Measurements from ENCODE around the gene GLYR1.
"Not testable (repeated sequence)": the region's sequence is repeated elsewhere in the genome, so short reads cannot be mapped to it uniquely, and the experiment has no call there.

The GLYR1 gene

GRCh38 chr16:4846901-4847773 is at the start of gene GLYR1, which contains the start of gene UBN1:
GLYR1 (minus strand) TSS chr16:4847288; CDS start chr16:4847265, 23 bp downstream.
UBN1 (plus strand) TSS chr16:4847481; CDS start chr16:4852918, 5,437 bp downstream.
- DNase-seq = peak; percentile 99

- not testable (repeated sequence) for DNase-seq
Observed at GRCh38 chr16:4896761-4897160, 49.7 kb upstream of the GLYR1 start.

GRCh38 chr16:4895366-4895765 is 48.3 kb upstream of the GLYR1 start:
- no peak for DNase-seq

GRCh38 chr16:4894276-4895150 is 47.4 kb upstream of the GLYR1 start:
- DNase-seq = no peak

GRCh38 chr16:4893103-4893862 is 46.2 kb upstream of the GLYR1 start:
- no peak for DNase-seq

DNA sequence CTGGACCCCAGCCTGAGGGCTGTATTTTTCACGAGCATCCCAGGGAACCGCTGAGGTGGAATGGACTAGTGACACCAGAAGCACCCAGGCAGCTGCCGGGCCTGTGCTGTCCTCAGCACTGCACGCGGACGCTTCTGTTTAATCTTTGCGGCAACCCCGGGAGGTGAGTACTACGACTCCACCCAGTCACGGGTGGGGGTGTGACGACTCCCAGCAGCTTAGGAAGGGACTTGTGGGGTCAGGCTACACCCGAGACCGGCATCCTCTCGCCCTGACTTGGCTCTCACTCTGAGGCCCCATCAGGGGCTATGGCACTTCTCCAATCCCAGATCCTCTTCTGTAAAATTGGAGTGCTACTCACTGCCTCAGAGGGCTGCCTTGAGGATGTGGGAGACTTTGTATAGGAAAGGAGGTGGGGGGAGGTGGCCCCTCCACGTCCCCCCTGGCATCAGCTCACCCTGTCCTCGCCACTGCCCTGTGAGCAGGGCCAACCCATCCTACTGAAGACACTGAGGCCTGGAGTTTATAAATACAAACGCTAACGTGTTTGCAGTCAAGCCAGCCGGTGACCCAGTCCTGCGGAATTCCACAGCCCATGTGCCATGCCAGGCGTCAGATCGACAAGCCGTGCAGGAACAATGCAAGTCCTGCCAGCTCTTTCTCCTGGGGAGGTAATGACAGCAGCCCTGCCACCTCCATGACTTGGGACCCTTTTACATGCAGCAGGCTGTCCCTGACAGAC is 45.4 kb upstream of the GLYR1 start:
- peak; percentile 64 for DNase-seq

- DNase-seq = no peak
Observed at GRCh38 chr16:4891886-4892216, 44.8 kb upstream of the GLYR1 start.

DNA sequence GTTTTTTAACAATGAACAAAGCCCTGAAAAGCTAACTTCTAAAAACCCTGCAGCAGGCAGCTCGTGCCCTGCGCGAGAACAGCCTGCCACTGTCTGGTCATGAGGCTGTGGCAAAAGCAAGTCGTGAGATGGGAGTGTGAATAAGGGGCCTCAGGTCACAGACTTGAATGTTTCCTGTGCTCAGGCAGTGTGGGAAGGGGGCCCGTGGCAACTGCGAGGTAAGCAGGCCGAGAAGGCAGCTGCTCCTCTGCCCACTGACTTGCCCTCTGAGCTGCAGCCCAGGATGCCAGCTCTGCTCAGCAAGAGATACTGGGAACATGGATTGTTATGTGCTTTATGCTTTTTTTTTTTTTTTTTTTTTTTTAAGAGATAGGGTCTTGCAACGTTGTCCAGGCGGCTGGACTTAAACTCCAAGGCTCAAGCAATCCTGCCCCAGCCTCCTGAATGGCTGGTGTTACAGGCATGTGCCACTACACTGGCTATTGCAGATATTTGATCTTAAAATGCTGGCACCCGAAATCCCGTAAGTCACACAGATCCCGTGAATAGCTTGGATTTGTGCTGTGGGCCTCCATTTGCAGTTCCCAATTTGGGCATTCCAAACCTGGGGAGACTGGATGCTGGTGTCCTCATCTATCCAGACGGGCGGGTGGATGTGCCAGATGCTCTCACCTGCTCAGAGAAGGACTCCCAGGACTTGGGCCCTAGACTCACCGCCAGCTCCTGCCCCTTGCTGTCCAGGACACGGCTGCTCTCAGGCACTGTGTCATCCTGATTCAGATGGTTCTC is 44.2 kb upstream of the GLYR1 start:
- DNase-seq = no peak

DNA sequence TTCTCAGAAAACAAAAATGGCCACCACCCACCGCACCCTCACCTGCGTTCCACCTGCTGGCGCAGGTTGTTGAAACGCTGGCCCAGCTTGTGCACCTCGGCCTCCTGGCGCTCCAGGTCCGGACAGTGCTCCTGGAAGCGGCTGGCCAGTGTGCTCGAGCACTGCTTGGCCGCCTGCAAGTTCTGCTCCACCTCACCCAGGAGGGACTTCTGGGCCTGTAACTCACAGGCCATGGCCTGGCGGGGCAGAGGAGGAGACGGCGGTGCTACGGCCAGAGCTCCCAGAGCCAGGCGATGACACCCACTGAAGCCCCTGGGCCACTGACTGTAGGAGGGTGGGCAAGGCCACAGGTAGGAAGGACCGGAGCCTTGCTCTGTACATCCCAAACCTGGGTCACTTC is 43.6 kb upstream of the GLYR1 start:
- no peak for DNase-seq

DNA sequence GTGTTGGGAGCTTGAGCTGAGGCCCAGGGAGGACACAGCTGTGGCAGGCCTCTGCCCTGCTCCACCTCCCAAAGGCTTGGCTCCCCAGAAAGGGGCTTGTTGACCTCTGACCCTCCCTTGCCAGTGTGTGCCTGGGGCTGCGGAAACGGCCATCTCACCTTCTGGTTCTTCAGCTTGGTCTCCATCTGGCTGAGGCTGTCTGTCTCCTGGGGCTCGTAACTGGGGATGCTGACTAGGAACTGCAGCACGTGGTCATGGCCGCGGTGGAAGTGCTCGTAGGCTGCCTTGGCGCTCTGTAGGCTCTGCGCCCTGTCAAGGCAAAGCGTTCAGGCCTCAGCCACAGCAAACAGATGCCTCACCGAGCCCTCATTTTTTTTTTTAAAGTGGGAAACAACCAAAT is 42.9 kb upstream of the GLYR1 start:
- no peak for DNase-seq

GRCh38 chr16:4888428-4889135 is 41.5 kb upstream of the GLYR1 start:
- no peak for DNase-seq

GRCh38 chr16:4886151-4886550 is 39.1 kb upstream of the GLYR1 start:
- DNase-seq = no peak

GRCh38 chr16:4884972-4885874 is 38.1 kb upstream of the GLYR1 start:
- DNase-seq = no peak

GRCh38 chr16:4884209-4884608 is 37.1 kb upstream of the GLYR1 start:
- DNase-seq = no peak

- DNase-seq = no peak
Observed at GRCh38 chr16:4883501-4883900, 36.4 kb upstream of the GLYR1 start.

- no peak for DNase-seq
Observed at GRCh38 chr16:4882633-4883285, 35.7 kb upstream of the GLYR1 start.

DNA sequence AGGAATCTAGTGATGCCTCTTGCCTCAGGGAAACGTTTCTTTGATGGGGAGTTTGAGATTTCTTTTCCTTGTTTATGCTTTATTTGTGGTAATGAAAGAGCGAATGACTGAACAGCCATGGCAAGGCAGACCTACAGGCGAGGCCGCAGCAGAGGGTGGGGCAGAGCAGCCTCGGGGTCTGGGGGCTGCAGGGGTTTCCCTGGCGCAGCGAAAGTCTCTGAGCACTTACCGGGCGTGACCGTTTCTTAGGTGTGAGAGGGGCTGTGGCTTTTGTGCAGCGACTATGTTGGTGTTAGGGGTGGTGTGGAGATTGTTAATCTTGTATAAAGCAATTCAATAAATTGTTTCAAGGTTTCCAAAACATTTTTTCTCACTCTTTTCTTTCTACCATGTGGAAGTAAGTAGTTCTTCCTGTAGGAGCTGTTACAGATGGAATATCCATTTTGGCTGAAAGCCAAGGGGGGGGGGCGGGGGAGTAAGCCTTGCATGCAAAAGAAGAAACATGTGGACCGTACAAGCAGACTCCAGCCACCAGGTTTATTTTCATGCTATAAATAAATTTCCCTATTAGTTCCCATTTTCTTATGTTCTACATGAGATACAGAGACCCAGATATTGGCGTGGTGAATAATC is 35.0 kb upstream of the GLYR1 start:
- DNase-seq = peak; percentile 58

GRCh38 chr16:4880006-4880580 is 33.0 kb upstream of the GLYR1 start:
- DNase-seq = no peak

All from femur (tissue), 1 donor.